ENCODE data around the gene FBXL19. TPM values are rescaled to one million over a fixed set of nuclear protein-coding genes. Genes with fewer than 3 reads are reported as not detected.
A peak's percentile ranks its signal among the peaks of the same experiment; 100 is the strongest.

The FBXL19 gene
- total and polyA plus RNA-seq, 9 of the 15 experiments (the other 6 are each of a cell fraction or from before 2014, with no cell fraction given): 0.13 to 48.0 (median 13.5) TPM; not detected in 1

- TF ChIP-seq, protein P1, sequence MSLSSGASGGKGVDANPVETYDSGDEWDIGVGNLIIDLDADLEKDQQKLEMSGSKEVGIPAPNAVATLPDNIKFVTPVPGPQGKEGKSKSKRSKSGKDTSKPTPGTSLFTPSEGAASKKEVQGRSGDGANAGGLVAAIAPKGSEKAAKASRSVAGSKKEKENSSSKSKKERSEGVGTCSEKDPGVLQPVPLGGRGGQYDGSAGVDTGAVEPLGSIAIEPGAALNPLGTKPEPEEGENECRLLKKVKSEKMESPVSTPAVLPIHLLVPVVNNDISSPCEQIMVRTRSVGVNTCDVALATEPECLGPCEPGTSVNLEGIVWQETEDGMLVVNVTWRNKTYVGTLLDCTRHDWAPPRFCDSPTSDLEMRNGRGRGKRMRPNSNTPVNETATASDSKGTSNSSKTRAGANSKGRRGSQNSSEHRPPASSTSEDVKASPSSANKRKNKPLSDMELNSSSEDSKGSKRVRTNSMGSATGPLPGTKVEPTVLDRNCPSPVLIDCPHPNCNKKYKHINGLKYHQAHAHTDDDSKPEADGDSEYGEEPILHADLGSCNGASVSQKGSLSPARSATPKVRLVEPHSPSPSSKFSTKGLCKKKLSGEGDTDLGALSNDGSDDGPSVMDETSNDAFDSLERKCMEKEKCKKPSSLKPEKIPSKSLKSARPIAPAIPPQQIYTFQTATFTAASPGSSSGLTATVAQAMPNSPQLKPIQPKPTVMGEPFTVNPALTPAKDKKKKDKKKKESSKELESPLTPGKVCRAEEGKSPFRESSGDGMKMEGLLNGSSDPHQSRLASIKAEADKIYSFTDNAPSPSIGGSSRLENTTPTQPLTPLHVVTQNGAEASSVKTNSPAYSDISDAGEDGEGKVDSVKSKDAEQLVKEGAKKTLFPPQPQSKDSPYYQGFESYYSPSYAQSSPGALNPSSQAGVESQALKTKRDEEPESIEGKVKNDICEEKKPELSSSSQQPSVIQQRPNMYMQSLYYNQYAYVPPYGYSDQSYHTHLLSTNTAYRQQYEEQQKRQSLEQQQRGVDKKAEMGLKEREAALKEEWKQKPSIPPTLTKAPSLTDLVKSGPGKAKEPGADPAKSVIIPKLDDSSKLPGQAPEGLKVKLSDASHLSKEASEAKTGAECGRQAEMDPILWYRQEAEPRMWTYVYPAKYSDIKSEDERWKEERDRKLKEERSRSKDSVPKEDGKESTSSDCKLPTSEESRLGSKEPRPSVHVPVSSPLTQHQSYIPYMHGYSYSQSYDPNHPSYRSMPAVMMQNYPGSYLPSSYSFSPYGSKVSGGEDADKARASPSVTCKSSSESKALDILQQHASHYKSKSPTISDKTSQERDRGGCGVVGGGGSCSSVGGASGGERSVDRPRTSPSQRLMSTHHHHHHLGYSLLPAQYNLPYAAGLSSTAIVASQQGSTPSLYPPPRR (CRISPR knock-in tag; IDR thresholded peaks at IDR 0.05; ENCODE audit: borderline replicate concordance): no peak
- TF ChIP-seq, protein P2, sequence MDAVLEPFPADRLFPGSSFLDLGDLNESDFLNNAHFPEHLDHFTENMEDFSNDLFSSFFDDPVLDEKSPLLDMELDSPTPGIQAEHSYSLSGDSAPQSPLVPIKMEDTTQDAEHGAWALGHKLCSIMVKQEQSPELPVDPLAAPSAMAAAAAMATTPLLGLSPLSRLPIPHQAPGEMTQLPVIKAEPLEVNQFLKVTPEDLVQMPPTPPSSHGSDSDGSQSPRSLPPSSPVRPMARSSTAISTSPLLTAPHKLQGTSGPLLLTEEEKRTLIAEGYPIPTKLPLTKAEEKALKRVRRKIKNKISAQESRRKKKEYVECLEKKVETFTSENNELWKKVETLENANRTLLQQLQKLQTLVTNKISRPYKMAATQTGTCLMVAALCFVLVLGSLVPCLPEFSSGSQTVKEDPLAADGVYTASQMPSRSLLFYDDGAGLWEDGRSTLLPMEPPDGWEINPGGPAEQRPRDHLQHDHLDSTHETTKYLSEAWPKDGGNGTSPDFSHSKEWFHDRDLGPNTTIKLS (IDR thresholded peaks at IDR 0.05; ENCODE audit: borderline replicate concordance, low read depth): no peak
- TF ChIP-seq ETV5 (CRISPR knock-in tag; IDR thresholded peaks at IDR 0.05; ENCODE audit: low read depth): no peak
- TF ChIP-seq ZNF431 (CRISPR knock-in tag; IDR thresholded peaks at IDR 0.05): 0 out of 2 replicates have a peak, but pooled peaks have one; percentile 22
- no peak for TF ChIP-seq TBP (optimal IDR thresholded peaks at IDR 0.05; ENCODE audit: low read depth, low read length)
- no peak for TF ChIP-seq RAD21 (CRISPR knock-in tag; conservative IDR thresholded peaks at IDR 0.05 in 1 of 2, IDR thresholded peaks at IDR 0.05 in 1 of 2)
- TF ChIP-seq EGR1 (conservative IDR thresholded peaks at IDR 0.05): peak; percentile 16; the same call in 1 of the 2 replicates
- TF ChIP-seq CHD1 (IDR thresholded peaks at IDR 0.05; ENCODE audit: low read length): no peak
- no peak for TF ChIP-seq SMARCA4 (IDR thresholded peaks at IDR 0.05)
- 0 out of 2 replicates have a peak, but pooled peaks have one; percentile 16 for TF ChIP-seq ZBED1 (IDR thresholded peaks at IDR 0.05)
- TF ChIP-seq KAT2B (IDR thresholded peaks at IDR 0.05; ENCODE audit: low read depth, low read length): no peak
- no peak for TF ChIP-seq FOXJ2 (tag; IDR thresholded peaks at IDR 0.05)
- TF ChIP-seq TRIM28 (IDR thresholded peaks at IDR 0.05): no peak
- 0 out of 6 replicates have a peak, but pooled peaks of 1 of the 3 experiments have one; percentile 5 for TF ChIP-seq CTCF (IDR thresholded peaks at IDR 0.05 in 2 of 3, conservative IDR thresholded peaks at IDR 0.05 in 1 of 3; ENCODE audit: insufficient read depth in 2 of 3, low read depth in 1 of 3, low read length in 3 of 3)
- TF ChIP-seq PTBP1 (IDR thresholded peaks at IDR 0.05; ENCODE audit: low read depth, low read length): no peak
- no peak for TF ChIP-seq SMAD1 (IDR thresholded peaks at IDR 0.05; ENCODE audit: low read depth, low read length, partially characterized antibody)
- no peak for TF ChIP-seq CTBP1 (IDR thresholded peaks at IDR 0.05; ENCODE audit: borderline replicate concordance)
These were observed 27.2 kb downstream of the FBXL19 start (continued) for GRCh38 chr16:30950516-30951065.

Measured in K562 (cell line).